Skin of body (tissue), 2 donors: ENCODE measurements around the gene AGBL4. TPM values are rescaled to one million over a fixed set of nuclear protein-coding genes. Genes with fewer than 3 reads are reported as not detected.

ENCODE experiments used
- DNase-seq: peaks from one replicate; lab custom pipeline; 2025; lab: John Stamatoyannopoulos, UW
- total RNA-seq: library from RNA; depleted of rRNA; stranded (reverse); fragments of >200 nt; gene quantifications from one replicate; pipeline ENCODE4 v1.2.3, GENCODE V29; 2014

The AGBL4 gene
- total RNA-seq, 1 donor from 2014 or later: 0.30 TPM

DNA sequence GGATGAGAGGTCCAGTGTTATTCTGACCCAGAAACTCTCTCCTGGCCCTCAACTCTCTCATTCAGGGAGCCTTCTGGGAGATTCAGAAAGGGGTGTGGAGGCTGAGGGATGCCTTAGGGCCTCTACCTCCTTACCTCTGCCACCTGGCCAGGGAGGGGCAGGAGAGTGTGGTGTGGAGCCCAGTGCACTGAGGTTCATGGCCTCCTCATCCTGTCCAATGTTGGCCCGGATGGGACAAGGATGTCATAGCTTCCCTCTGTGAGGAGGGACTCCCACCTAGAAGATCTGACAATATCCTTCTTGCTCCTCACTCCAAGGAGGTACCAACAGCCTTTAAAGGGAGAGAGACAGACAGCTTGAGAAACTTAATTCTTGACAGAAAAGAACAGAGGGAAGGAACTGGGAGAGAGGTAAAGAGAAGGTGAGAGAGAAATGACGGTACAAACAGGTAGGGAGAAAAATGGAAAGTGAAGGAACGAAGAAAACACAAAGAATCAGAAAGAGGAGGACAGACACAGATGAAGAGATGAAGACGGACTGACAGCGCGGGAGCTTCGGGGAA, 1247.8 kb downstream of the AGBL4 start:
- DNase-seq: no peak

GRCh38 chr1:48773133-48773532, 1250.6 kb downstream of the AGBL4 start:
- DNase-seq: no peak

- DNase-seq: no peak
Observed at GRCh38 chr1:48772211-48772610, 1251.5 kb downstream of the AGBL4 start.

- peak; percentile 96 for DNase-seq
Observed at GRCh38 chr1:48771561-48771960, 1252.2 kb downstream of the AGBL4 start.

DNA sequence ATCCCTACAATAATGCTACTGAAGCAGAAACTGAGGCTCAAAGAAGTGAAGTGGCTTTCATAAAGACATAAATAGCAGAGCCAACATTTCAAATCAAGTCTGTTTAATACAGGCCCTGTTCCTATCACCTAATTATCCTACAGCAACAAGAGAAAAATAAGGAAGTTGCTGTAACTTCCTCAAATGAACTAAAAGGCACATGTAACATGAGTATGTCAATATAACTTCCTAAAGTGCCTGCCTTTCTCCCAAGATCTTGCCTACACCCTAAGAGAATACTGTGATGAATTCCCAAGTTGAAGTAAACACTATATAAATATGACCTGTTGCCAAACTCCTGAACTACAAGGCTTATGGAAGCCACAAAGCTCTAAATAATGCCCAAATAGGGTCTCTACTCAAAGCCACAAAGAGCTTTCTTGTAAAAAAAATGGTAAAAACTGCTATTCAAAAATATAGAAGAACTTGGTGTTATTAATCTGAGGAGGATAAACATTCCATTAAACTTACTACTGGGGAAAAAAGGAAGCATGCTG, 1255.7 kb downstream of the AGBL4 start:
- DNase-seq: no peak

GRCh38 chr1:48765335-48765734, 1258.4 kb downstream of the AGBL4 start:
- no peak for DNase-seq

GRCh38 chr1:48761986-48762385, 1261.8 kb downstream of the AGBL4 start:
- DNase-seq: peak; percentile 7

DNA sequence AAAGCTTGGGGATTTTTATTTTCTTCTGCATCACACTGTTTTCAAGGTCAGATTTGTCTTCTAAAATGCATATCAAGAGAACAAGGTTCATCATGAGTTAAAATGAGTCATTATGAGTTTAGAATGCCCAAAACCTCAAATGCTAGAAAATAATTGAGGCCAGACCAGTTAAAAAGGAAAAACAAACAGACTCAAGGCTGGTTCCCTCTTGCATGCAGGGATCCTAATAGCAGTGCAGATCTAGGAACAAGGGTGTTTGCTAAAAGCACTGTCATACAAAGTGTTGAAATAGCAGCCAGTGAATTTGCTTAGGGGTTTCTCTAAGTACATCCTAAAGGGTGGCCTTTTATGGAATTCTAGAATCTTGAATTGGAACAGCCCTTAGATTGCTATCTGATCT, 1262.3 kb downstream of the AGBL4 start:
- DNase-seq: peak; percentile 8

DNA sequence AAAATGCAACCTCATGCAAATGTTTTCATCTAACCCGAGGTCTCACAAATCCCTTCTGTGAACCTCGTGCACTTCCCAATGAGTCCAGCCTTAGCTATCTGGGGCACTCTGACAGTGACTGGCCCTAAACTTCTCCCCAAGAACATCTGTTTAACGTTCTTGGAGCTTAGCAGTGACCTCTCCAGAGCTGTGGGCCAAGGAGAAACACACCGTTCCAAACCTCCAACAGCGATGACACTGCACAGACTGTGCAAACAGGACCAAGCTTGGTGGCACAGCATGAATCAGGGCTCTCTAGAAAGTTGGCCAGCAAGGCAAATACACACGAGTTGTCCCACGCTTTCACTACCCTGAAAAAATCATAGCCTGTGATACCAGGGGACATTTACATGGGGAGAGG, 1262.9 kb downstream of the AGBL4 start:
- DNase-seq: no peak

DNA sequence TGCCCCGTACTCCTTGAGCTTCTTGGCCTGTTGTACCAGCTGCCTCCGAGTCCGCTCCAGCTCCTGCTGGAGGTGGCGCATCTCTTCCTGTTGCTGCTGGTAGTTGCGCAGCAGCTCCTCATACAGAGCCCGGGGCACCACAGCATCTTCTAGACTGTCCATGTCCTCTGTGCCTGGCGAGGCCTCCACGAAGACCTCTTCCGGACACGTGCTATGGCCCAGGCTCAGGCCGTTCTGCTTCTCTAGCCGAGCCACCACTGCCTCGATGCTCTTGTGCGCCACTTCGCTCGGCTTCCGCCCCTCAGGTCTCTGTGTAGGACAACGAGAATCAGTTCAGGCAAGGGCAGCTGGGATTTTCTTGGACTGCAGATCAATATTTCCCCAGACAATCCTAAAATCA, 1264.8 kb downstream of the AGBL4 start:
- no peak for DNase-seq

DNA sequence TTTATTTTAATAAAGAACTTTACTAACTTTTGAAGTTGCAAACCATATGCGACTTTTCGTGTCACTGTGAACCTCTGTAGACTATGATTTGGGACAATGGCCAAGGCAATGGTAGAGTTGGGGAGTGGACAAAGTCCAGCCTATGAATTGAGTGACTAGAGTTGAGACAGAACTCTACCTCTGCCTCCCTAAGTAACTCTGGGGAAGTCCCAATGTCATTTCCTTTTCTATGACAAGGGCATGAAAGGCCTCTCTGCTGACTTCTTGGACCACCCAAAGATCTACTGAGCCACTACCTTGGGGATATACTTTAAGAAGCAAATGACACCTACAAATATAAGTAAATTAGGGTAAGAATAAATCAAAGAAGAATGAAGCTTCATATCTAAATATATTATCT, 1266.4 kb downstream of the AGBL4 start:
- no peak for DNase-seq

- DNase-seq: no peak
Observed at GRCh38 chr1:48756683-48757316, 1267.0 kb downstream of the AGBL4 start.

DNA sequence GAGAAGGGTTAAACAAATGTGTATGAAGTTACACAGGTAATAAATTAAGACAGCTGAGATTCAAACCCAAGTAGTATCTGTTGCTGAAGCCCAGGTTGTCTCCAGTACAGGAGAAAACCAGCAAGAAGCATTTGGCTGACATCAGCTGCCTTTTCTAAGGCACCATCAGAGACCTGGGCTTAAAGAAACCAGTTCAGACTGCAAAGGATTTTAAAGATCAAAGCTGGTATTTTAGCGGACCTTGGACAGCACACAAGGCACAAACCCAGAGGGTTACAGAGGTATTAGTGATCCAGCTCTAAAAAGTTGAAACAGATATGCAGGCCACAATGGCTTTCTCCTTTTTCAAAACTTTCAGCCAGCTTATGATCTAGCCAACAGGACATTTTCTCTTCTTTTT, 1270.5 kb downstream of the AGBL4 start:
- DNase-seq: no peak

- no peak for DNase-seq
Observed at GRCh38 chr1:48750109-48750508, 1273.6 kb downstream of the AGBL4 start.

DNA sequence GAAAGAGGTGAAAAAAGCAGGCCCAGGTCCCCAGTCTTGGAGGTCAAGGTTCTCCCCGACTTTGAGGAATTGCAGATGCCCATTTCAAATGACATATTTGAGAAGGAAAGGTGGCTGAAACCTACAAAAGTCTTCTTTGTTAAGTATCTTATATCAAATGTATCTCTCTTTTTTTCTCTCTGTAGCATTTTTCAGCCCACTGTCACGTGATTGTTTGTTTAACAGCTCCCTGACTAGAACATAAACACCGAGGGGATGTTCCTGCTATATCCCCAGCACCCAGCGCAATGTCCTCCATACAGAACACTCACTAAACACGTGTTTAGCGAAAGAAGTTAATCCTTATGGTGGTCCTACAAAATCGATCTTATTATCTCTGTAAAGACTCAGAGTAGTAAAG, 1274.7 kb downstream of the AGBL4 start:
- no peak for DNase-seq

DNA sequence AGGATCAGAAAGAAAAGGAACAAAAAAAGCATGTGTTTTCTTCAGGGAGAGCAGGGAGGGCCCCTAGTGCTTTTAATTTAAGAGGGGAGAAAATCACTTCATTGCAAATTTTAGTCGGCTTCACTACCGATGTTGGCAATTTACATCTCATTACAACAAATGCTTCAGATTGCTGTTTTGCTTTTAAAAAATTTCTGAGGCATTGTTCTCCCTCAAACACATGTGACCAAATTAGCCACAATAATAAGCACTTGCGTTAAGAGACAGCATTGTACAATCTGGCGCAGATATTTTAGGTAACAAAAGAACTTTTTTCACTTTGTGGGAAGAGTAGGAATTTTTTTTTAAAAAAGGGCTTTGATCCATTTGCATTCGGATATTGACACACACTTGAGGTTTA, 1276.8 kb downstream of the AGBL4 start:
- peak; percentile 23 for DNase-seq

DNA sequence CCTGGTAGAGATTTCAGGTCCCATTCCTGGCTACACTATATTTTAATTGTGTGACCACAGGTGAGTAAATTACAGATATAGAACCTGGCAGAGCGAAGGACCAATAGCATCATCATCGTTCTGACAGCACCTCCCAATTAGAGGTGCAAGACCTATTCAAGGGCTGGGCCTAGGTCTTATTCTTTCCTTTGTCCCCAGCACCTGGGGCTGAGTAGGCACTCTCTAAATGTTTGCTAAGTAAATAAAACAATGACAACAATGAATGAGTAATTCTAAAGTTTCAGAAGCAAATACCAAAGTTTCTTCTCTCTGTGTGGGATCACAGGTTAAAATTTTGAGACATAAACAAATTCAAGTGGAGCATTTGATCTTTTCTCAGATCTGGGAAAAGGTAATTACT, 1279.7 kb downstream of the AGBL4 start:
- no peak for DNase-seq

GRCh38 chr1:48743480-48743879, 1280.3 kb downstream of the AGBL4 start:
- no peak for DNase-seq

DNA sequence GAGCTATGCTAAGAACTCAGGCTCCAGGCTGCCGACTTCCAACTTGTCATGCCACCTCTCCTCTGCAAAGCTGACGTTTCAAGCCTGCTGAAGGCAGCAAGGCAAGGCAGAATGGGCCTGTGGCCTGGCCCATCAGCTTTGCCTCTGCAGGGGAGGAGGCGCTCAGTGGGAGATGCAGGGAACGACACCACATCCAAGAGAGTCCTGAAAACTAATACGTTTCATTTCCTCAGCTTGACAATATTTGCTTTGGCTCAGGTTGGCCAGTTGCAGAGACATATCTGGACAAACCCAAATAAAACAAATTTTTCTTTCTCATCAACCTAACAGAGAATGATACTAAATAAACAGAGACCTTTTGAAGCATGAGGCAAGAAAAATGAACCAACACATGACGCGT, 1282.4 kb downstream of the AGBL4 start:
- no peak for DNase-seq

GRCh38 chr1:48740621-48741020, 1283.1 kb downstream of the AGBL4 start:
- DNase-seq: no peak

GRCh38 chr1:48739091-48739490, 1284.7 kb downstream of the AGBL4 start:
- DNase-seq: no peak

DNA sequence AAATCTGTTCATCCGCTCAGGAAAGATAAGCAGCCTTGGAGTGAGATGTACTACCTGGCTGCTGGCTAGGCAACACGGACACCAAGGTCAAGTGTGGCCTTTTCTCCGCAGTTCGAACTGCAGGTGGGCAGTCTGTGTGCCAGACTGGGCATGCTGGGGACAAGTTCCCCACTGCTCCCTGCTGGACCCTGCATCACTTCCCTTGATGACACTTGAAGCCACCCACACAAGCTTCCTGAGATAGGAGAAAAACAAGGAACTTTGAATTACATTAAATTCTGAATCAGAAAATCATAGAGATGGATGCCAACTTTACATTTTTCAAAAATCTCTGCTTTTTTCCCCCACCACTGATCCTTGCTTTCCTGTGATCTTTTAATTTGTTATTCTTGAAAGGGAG, 1285.4 kb downstream of the AGBL4 start:
- DNase-seq: no peak

GRCh38 chr1:48735796-48736195, 1288.0 kb downstream of the AGBL4 start:
- no peak for DNase-seq
